ENCODE results near the gene ZNF585A.

- TF ChIP-seq CTCF (conservative IDR thresholded peaks at IDR 0.05; ENCODE audit: low read depth, low read length), result no peak
- no peak for TF ChIP-seq CEBPB (IDR thresholded peaks at IDR 0.05; ENCODE audit: low read depth, low read length)
- no peak for TF ChIP-seq POLR2A (IDR thresholded peaks at IDR 0.05; ENCODE audit: low read depth, low read length)
These were observed 43.7 kb downstream of the ZNF585A start for GRCh38 chr19:37128821-37129177.
